Right cardiac atrium (tissue), 5 donors: Measurements from ENCODE around the gene NONO. TPM values are rescaled to one million over a fixed set of nuclear protein-coding genes. Genes with fewer than 3 reads are reported as not detected.
"Not testable (repeated sequence)": the region's sequence is repeated elsewhere in the genome, so short reads cannot be mapped to it uniquely, and the experiment has no call there.

Experiments
- ATAC-seq, 2 donors: fragments of 200-7000 bp; cut with Tn5 transposase; one replicate each; pipeline versions ENCODE4 v1.8.0 to v1.9.1; 2020; ENCODE audit warnings: moderate library complexity in 2 of 2, mild to moderate bottlenecking in 1 of 2
- DNase-seq, 3 donors: peaks; one replicate each; pipeline ENCODE4 v3.0.0-alpha.2; 2020
- H3K27ac ChIP-seq: one replicate; pipeline ENCODE4 v1.5.1; 2013; ENCODE audit warnings: mild to moderate bottlenecking, low read length, control low read depth, moderate library complexity
- H3K27me3 ChIP-seq: one replicate; pipeline ENCODE4 v1.6.1; 2013; ENCODE audit not compliant: control insufficient read depth, insufficient read depth
- H3K4me1 ChIP-seq: one replicate; pipeline ENCODE4 v1.6.1; 2013; ENCODE audit warnings: low read length; ENCODE audit not compliant: control insufficient read depth, insufficient read depth
- H3K4me3 ChIP-seq: one replicate; pipeline ENCODE4 v1.5.1; 2013; ENCODE audit warnings: low read length, control low read depth
- H3K9me3 ChIP-seq: one replicate; pipeline ENCODE4 v1.6.1; 2013; ENCODE audit warnings: low read length; ENCODE audit not compliant: control insufficient read depth
- WGBS: extraction: QIAGEN DNeasy Blood & Tissue Kit; methylation state at CpG from one replicate; pipeline ENCODE4 v1.1.7; 2013; 5-methylcytosine and 5-hydroxymethylcytosine counted together
- intact Hi-C, 4 donors: fragments of 100-400 bp; cut with DNase I; formaldehyde crosslinking; loops; one replicate each; pipeline versions ENCODE4 v1.11.0 to v1.14.0; 2022 to 2023
- polyA plus RNA-seq: library from polyadenylated mRNA; stranded (reverse); fragments of 200-250 nt; gene quantifications from one replicate; pipeline ENCODE4 v1.2.3, GENCODE V29; 2013
- total RNA-seq, 4 donors: library from RNA; stranded (reverse); fragmentation: NEBNext Ultra II Directional; extraction: Animal tissue kit (Norgen Biotek cat#: 25700); gene quantifications; one replicate each; pipeline ENCODE4 v1.2.1, GENCODE V29; 2021
- donor health status: healthy with polysubstance abuse.
- donor health status: DM: no; HTN: yes; CAD: no.
- donor health status: DM: no; HTN: no; CAD: no.
- donor health status: DM: no; HTN: yes; CAD: no; lungs with severe emphysema.
- donor health status: DM: yes; HTN: yes; CAD: no.

The NONO gene
- total and polyA plus RNA-seq, 5 donors = 61.9 to 157 (median 128) TPM

- Histone ChIP-seq H3K4me3 (no peak overlapping the region), H3K27me3 (no peaks in the 10 kb centered on the region), H3K27ac (no peak overlapping the region), H3K9me3 (no peaks in the 10 kb centered on the region), H3K4me1 (no peaks in the 10 kb centered on the region)
- 61% methylated on average over 1 of the region's 1 CpG for WGBS
- DNase-seq (no peak), ATAC-seq (no peak)
- intact Hi-C loops = no loop called here
Measured at GRCh38 chrX:71320126-71320525, 36.7 kb downstream of the NONO start.

GRCh38 chrX:71321731-71322130 lies 38.3 kb downstream of the NONO start:
- Histone ChIP-seq H3K4me3 (no peak overlapping the region), H3K9me3 (no peaks in the 10 kb centered on the region), H3K4me1 (no peaks in the 10 kb centered on the region), H3K27me3 (no peaks in the 10 kb centered on the region), H3K27ac (no peak overlapping the region)
- ATAC-seq (no peak), DNase-seq (no peak)
- intact Hi-C loops = no loop called here
- WGBS = 85% methylated on average over 1 of the region's 1 CpG

GRCh38 chrX:71324452-71324851 lies 41.0 kb downstream of the NONO start:
- H3K4me1 ChIP-seq, H3K27ac ChIP-seq, ATAC-seq, H3K27me3 ChIP-seq, intact Hi-C loops, H3K9me3 ChIP-seq, H3K4me3 ChIP-seq, DNase-seq: not testable (repeated sequence)
- WGBS = 97% methylated on average over 11 of the region's 11 CpGs

- Histone ChIP-seq H3K4me1 (no peaks in the 10 kb centered on the region), H3K27ac (no peak overlapping the region), H3K4me3 (no peak overlapping the region), H3K27me3 (no peaks in the 10 kb centered on the region), H3K9me3 (no peaks in the 10 kb centered on the region)
- no peak for ATAC-seq
- WGBS = 98% methylated on average over 3 of the region's 3 CpGs
- intact Hi-C loops = no loop called here
- no peak for DNase-seq
Measured at GRCh38 chrX:71326394-71326793, 43.0 kb downstream of the NONO start.

- intact Hi-C loops, H3K4me3 ChIP-seq, H3K9me3 ChIP-seq, H3K4me1 ChIP-seq, H3K27ac ChIP-seq, ATAC-seq, H3K27me3 ChIP-seq, DNase-seq: not testable (repeated sequence)
- 63% methylated on average over 2 of the region's 5 CpGs for WGBS
Measured at GRCh38 chrX:71349151-71349665, 65.8 kb downstream of the NONO start.

- ATAC-seq = peak in 1 of 2 donors; percentile 40
- H3K27ac ChIP-seq, H3K9me3 ChIP-seq, intact Hi-C loops, H3K27me3 ChIP-seq, H3K4me1 ChIP-seq, DNase-seq, H3K4me3 ChIP-seq: not testable (repeated sequence)
- WGBS = 20% methylated on average over 2 of the region's 6 CpGs
Measured at GRCh38 chrX:71349867-71350266, 66.4 kb downstream of the NONO start.

Other genes with a start within 250 kb of the NONO start
- gene SNX12, start 215.3 kb upstream of the NONO start, total RNA-seq = 10 to 100 TPM; 46.8 to 54.2 (median 50.6) TPM
- gene SNX12, start 215.3 kb upstream of the NONO start, polyA plus RNA-seq = 26.1 TPM
- gene FOXO4, start 187.8 kb upstream of the NONO start, total RNA-seq = 10 to 100 TPM; 32.9 to 59.2 (median 37.1) TPM
- gene FOXO4, start 187.8 kb upstream of the NONO start, polyA plus RNA-seq = 27.8 TPM
- under 1 TPM in 1 of 4 donors, not detected in 3; 0.71 TPM for gene CXorf65, start 176.9 kb upstream of the NONO start, total RNA-seq
- not detected for gene CXorf65, start 176.9 kb upstream of the NONO start, polyA plus RNA-seq
- gene IL2RG, start 172.1 kb upstream of the NONO start, total RNA-seq = 1 to 10 TPM in 3 of 4 donors, under 1 TPM in 1; 0.88 to 4.1 (median 2.2) TPM
- 1.1 TPM for gene IL2RG, start 172.1 kb upstream of the NONO start, polyA plus RNA-seq
- gene MED12, start 165.0 kb upstream of the NONO start, total RNA-seq = 10 to 100 TPM; 19.6 to 25.9 (median 24.2) TPM
- 10.2 TPM for gene MED12, start 165.0 kb upstream of the NONO start, polyA plus RNA-seq
- gene NLGN3, start 138.8 kb upstream of the NONO start, total RNA-seq = 1 to 10 TPM in 3 of 4 donors, under 1 TPM in 1; 0.75 to 1.9 (median 1.4) TPM
- gene NLGN3, start 138.8 kb upstream of the NONO start, polyA plus RNA-seq = 0.88 TPM
- gene GJB1, start 60.4 kb upstream of the NONO start, total RNA-seq = not detected
- gene GJB1, start 60.4 kb upstream of the NONO start, polyA plus RNA-seq = 0.11 TPM
- 10 to 100 TPM; 13.0 to 24.2 (median 18.4) TPM for gene ZMYM3, start 29.5 kb upstream of the NONO start, total RNA-seq
- gene ZMYM3, start 29.5 kb upstream of the NONO start, polyA plus RNA-seq = 6.9 TPM
- gene ITGB1BP2, start 18.1 kb downstream of the NONO start, total RNA-seq = 100 to 1,000 TPM; 113 to 174 (median 125) TPM
- gene ITGB1BP2, start 18.1 kb downstream of the NONO start, polyA plus RNA-seq = 186 TPM
- 10 to 100 TPM; 21.2 to 22.8 (median 22.1) TPM for gene TAF1, start 82.7 kb downstream of the NONO start, total RNA-seq
- 8.6 TPM for gene TAF1, start 82.7 kb downstream of the NONO start, polyA plus RNA-seq
- gene OGT, start 249.5 kb downstream of the NONO start, total RNA-seq = 10 to 100 TPM; 67.8 to 94.4 (median 81.4) TPM
- 30.3 TPM for gene OGT, start 249.5 kb downstream of the NONO start, polyA plus RNA-seq